Body of pancreas (tissue), 4 donors: Measurements from ENCODE around the gene ZNF236.

Source experiments
- CTCF ChIP-seq, 7 experiments: fragments of 450-650 bp in 4 of 7; fragments of 200-600 bp in 3 of 7; sonication (generic) in 3 of 7; IDR thresholded peaks; one replicate each; pipeline ENCODE4 v1.5.1; 2016 to 2019; ENCODE audit warnings: antibody characterized with exemption in 7 of 7
- POLR2A ChIP-seq, 3 donors: fragments of 450-650 bp; IDR thresholded peaks; one replicate each; pipeline ENCODE4 v1.6.1; 2016; ENCODE audit warnings: antibody characterized with exemption in 3 of 3, mild to moderate bottlenecking in 2 of 3

GRCh38 chr18:77017355-77017754 lies 195.0 kb downstream of the ZNF236 start:
- TF ChIP-seq POLR2A (IDR thresholded peaks at IDR 0.05) (no peak), CTCF (IDR thresholded peaks at IDR 0.05) (no peak)
